COR-L47 (cell line): Measurements from ENCODE around the gene PLEKHB1.
"Not testable (repeated sequence)": the region's sequence is repeated elsewhere in the genome, so short reads cannot be mapped to it uniquely, and the experiment has no call there.

ENCODE experiments used
- DNase-seq: peaks from one replicate; lab custom pipeline; 2025; lab: John Stamatoyannopoulos, UW

PLEKHB1 gene

GRCh38 chr11:73676552-73676951 is 30.2 kb downstream of the PLEKHB1 start:
- DNase-seq, result not testable (repeated sequence)

- DNase-seq, result no peak
These were observed 34.3 kb downstream of the PLEKHB1 start for GRCh38 chr11:73680687-73681086.

GRCh38 chr11:73693899-73694525 is 47.6 kb downstream of the PLEKHB1 start:
- DNase-seq, result no peak

GRCh38 chr11:73705053-73705452 is 58.7 kb downstream of the PLEKHB1 start:
- DNase-seq, result no peak

- DNase-seq, result no peak
These were observed 64.6 kb downstream of the PLEKHB1 start for GRCh38 chr11:73710964-73711363.
